AG04449 (cell line): ENCODE data around the gene MEGF11.

ENCODE experiments used
- CTCF ChIA-PET: fragments of 350-600 bp; formaldehyde crosslinking; extraction: SDS; loops from one replicate; lab custom pipeline; 2021; ENCODE audit warnings: antibody characterized with exemption; lab: Yijun Ruan, JAX
- POLR2A ChIA-PET: fragments of 400-600, 350-600 bp; formaldehyde crosslinking; extraction: SDS; loops from one replicate; lab custom pipeline; 2020; ENCODE audit warnings: antibody characterized with exemption, inconsistent platforms; lab: Yijun Ruan, JAX
- DNase-seq: peaks from one replicate; pipeline ENCODE4 v3.0.0-alpha.2; 2010; ENCODE audit warnings: low read depth, low spot score
- H3K4me3 ChIP-seq: 2 replicates; pipeline ENCODE4 v1.5.1; 2011; ENCODE audit warnings: low read depth, mild to moderate bottlenecking, control low read depth, low read length
- TF ChIP-seq, protein P1 (sequence below): IDR thresholded peaks from one replicate; pipeline ENCODE4 v1.5.1; 2011; ENCODE audit warnings: mild to moderate bottlenecking, moderate library complexity, low read length, control low read depth, inconsistent platforms; ENCODE audit not compliant: insufficient read depth; ENCODE audit errors: missing control alignments

The MEGF11 gene

DNA sequence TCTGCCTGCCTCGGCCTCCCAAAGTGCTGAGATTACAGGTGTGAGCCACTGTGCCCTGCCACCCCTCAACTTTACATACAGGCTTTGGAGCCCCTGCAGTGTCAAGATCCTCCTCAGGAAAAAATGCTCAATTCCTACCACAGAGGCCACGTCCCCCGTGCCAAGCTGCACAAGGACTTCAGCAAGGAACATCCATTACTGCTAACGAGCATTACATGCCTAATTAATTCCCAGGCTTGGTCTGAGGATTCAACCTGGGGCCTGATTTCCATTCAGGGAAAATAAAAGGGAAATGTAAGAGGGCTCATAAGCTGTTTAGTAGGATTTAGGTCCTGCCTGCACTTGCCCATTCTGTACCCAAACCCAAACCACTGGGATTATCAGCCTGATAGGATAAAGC, 222.9 kb downstream of the MEGF11 start:
- no peak for DNase-seq
- CTCF ChIA-PET, result no interaction called here
- TF ChIP-seq, protein P1, sequence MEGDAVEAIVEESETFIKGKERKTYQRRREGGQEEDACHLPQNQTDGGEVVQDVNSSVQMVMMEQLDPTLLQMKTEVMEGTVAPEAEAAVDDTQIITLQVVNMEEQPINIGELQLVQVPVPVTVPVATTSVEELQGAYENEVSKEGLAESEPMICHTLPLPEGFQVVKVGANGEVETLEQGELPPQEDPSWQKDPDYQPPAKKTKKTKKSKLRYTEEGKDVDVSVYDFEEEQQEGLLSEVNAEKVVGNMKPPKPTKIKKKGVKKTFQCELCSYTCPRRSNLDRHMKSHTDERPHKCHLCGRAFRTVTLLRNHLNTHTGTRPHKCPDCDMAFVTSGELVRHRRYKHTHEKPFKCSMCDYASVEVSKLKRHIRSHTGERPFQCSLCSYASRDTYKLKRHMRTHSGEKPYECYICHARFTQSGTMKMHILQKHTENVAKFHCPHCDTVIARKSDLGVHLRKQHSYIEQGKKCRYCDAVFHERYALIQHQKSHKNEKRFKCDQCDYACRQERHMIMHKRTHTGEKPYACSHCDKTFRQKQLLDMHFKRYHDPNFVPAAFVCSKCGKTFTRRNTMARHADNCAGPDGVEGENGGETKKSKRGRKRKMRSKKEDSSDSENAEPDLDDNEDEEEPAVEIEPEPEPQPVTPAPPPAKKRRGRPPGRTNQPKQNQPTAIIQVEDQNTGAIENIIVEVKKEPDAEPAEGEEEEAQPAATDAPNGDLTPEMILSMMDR, result no peak
- POLR2A ChIA-PET, result no interaction called here
- H3K4me3 ChIP-seq, result no peak overlapping the region

DNA sequence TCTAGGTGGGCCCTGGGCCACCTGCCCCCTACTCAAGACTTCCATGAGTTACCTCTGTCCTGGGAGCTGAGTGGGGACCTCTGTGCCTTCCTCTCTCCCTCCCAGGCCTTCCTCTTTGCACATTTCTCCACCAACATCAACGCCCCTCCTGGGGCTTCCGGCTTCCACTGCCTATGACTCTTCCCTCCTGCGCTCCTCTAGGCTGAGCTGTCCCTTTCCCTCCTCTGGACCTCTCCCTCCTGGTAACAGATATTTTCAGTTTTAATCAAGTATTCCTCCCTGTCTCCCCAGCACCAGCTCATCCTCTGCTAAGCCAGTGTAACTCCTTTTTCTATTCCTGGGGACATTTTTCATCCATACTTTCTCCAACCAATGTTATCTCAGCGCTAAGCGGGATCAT, 223.9 kb downstream of the MEGF11 start:
- ChIA-PET POLR2A (no interaction called here), CTCF (no interaction called here)
- no peak overlapping the region for H3K4me3 ChIP-seq
- TF ChIP-seq, protein P1, result no peak
- no peak for DNase-seq

DNA sequence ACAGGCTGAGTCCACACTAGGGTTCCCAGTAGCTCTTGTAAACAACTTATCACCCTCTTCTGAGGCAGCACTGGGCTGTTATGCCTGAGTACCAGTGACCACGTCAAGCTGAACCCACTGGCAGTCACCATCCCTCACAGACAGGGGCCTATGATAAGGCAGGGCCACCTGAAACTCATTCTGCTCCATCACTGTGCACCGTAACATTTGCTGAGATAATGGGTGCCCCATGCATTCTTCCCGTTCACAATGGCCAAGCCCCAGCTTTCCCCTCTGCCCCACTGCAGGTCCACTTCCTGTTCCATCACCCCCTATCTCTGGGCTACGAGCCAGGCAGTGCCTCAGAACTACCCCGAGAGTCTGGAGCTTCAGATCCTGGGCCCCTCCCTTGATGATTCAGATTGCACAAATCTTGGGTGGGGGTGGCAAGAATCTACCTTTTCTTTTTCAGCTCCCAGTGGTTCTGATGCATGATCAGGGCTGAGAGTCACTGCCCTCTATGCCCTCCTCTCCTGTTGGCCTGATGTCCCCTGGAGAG, 226.2 kb downstream of the MEGF11 start:
- ChIA-PET CTCF (no interaction called here), POLR2A (no interaction called here)
- no peak overlapping the region for H3K4me3 ChIP-seq
- no peak for DNase-seq
- TF ChIP-seq, protein P1, result no peak

- H3K4me3 ChIP-seq, result no peak overlapping the region
- POLR2A ChIA-PET, result no interaction called here
- TF ChIP-seq, protein P1, result no peak
- no peak for DNase-seq
- CTCF ChIA-PET, result no interaction called here
Observed at GRCh38 chr15:66025972-66026371, 227.6 kb downstream of the MEGF11 start.

DNA sequence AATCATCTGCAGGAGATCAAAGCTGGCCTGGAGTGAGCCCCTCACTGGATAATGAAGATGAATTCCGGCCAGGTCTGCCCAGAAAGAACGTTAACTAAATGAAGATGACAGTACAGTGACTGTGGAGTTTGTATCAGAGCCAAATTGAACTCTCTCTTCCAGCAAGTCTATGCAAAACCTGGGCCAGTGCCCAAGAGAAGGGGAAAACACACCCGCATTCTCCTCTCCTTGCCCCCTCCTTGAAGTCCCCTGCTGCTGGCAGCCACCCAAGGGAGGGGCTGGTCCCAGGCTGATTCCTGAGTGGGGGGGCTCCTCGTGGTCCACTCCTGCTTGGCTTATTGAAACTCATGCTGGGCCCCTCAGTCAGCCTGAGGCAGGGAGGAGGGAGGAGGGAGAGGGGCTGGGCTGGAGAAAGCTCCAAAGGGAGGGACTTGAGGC, 228.5 kb downstream of the MEGF11 start:
- DNase-seq, result no peak
- ChIA-PET CTCF (no interaction called here), POLR2A (no interaction called here)
- TF ChIP-seq, protein P1, result no peak
- no peak overlapping the region for H3K4me3 ChIP-seq

DNA sequence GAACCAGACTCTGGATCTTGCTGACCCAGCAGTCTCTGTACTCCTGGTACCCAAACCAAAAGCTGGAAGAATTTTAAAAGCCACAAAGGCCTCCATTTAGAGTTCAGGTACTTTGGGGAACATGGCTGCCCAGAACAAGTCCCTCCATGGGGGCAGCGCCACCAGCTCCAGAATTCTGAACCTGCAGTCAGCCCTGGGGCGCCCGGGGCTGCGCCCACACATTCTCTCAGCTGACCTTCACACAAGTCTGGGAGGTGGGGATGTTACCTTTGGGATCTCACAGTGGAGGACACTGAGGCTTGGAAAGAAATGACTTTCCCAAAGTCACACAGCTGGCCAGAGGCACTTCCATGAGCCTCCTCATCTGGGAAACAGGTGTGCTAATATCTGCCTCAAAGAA, 229.4 kb downstream of the MEGF11 start:
- no peak overlapping the region for H3K4me3 ChIP-seq
- CTCF ChIA-PET, result interaction anchor here (0.6 kb wide), 1 partner anchor 727 kb away, joined by 3 read pairs; no protein-coding TSS in a partner anchor
- no peak for DNase-seq
- TF ChIP-seq, protein P1, result no peak
- POLR2A ChIA-PET, result no interaction called here
